ENCODE results near the gene UBE2QL1.

Gene UBE2QL1, protein sequence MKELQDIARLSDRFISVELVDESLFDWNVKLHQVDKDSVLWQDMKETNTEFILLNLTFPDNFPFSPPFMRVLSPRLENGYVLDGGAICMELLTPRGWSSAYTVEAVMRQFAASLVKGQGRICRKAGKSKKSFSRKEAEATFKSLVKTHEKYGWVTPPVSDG

GRCh38 chr5:6448622-6449464 lies at the start of gene UBE2QL1:
TSS of gene UBE2QL1 (plus strand) at chr5:6448859. CDS start at chr5:6448894, 35 bp downstream.
- peaks cover 38% of the 10 kb centered on the region for H3K27me3 ChIP-seq (ENCODE audit: control insufficient read depth, insufficient read depth, low read length)
- no peak within 1 kb of the TSS for H3K9ac ChIP-seq (ENCODE audit: low read length)

DNA sequence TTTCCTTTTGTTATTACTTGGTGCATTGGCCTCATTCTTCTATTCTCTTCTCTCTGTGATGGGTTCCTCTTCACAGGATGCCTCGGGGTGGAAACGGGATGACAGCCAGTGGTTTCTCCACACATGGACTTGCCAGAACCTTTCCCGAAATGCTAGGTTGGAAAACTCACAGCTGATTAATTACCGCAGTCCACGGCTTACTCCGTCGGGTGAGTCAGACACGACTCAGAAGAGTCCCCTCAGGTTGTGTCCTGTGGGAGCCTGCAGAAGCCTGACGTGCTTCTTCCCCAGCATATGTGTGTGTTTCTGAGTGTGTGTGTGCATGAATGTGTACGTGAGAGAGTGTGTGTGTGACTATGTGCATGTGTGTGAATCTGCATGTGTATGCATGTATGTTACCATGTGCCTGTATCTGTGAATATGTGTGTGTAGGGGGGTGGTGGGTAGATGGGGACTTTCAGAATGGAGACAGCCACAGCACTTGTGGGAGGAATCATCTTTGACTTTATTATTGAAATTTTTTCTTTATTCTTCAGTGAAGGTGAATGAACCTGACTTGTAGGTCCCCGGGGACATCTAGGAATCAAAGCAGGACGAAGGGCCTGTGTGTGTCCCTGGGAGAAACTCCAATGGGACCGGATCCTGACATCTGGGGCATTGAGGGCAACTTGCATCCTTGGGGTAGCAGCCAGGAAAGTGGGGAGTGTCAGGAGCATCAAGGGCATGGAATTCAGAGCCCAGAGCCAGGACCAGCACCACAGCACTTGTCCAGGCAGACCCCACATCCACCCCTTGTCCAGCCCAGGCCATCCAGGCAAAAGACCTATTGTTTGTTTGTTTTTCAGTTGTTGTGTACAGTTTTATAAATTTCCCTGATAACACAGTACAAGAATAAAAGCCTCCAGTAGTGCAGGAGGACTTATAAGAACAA lies 48.4 kb upstream of the UBE2QL1 start:
- no peak overlapping the region for H3K4me3 ChIP-seq (ENCODE audit: low read length)
- H3K9me3 ChIP-seq (ENCODE audit: control insufficient read depth, low read length) = no peaks in the 10 kb centered on the region
- H3K9ac ChIP-seq (ENCODE audit: low read length) = no peak overlapping the region
- H3K27me3 ChIP-seq (ENCODE audit: control insufficient read depth, insufficient read depth, low read length) = no peaks in the 10 kb centered on the region
- H3K4me1 ChIP-seq (ENCODE audit: control insufficient read depth, insufficient read depth, low read length) = no peaks in the 10 kb centered on the region
- H3K36me3 ChIP-seq (ENCODE audit: control insufficient read depth, insufficient read depth, low read length) = no peaks in the 10 kb centered on the region

More at GRCh38 chr5:6448622-6449464, at the start of gene UBE2QL1:
- Histone ChIP-seq H3K4me1 (ENCODE audit: control insufficient read depth, insufficient read depth, low read length) (no peaks in the 10 kb centered on the region), H3K9me3 (ENCODE audit: control insufficient read depth, low read length) (no peaks in the 10 kb centered on the region), H3K4me3 (ENCODE audit: low read length) (no peak within 1 kb of the TSS), H3K36me3 (ENCODE audit: control insufficient read depth, insufficient read depth, low read length) (no peaks in the 10 kb centered on the region)

DNA sequence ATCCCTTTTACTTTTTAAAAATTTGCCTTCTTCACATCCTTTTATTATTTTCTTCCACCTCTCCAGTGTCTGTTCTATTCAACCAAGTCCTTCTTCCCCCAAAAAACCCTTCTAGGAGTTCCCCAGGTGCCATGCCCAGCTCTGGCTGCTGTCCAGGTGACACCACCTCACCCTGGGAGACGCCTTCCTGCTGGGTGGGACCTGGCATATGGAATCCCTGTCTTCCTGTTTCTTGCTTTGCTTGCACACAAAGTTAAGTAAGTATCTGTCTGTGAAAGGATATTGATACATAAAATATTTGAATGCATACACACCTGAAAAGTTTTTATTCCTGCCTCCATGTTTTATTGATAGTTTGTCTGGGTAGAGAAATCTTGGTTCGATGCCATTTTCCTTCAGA lies 47.2 kb upstream of the UBE2QL1 start:
- Histone ChIP-seq H3K9me3 (ENCODE audit: control insufficient read depth, low read length) (no peaks in the 10 kb centered on the region), H3K4me1 (ENCODE audit: control insufficient read depth, insufficient read depth, low read length) (no peaks in the 10 kb centered on the region), H3K9ac (ENCODE audit: low read length) (no peak overlapping the region), H3K36me3 (ENCODE audit: control insufficient read depth, insufficient read depth, low read length) (no peaks in the 10 kb centered on the region), H3K4me3 (ENCODE audit: low read length) (no peak overlapping the region), H3K27me3 (ENCODE audit: control insufficient read depth, insufficient read depth, low read length) (no peaks in the 10 kb centered on the region)

- Histone ChIP-seq H3K4me1 (ENCODE audit: control insufficient read depth, insufficient read depth, low read length) (no peaks in the 10 kb centered on the region), H3K9ac (ENCODE audit: low read length) (no peak overlapping the region), H3K9me3 (ENCODE audit: control insufficient read depth, low read length) (no peaks in the 10 kb centered on the region), H3K4me3 (ENCODE audit: low read length) (no peak overlapping the region), H3K27me3 (ENCODE audit: control insufficient read depth, insufficient read depth, low read length) (no peaks in the 10 kb centered on the region), H3K36me3 (ENCODE audit: control insufficient read depth, insufficient read depth, low read length) (no peaks in the 10 kb centered on the region)
Observed at GRCh38 chr5:6402939-6403338, 45.7 kb upstream of the UBE2QL1 start.

- H3K9me3 ChIP-seq (ENCODE audit: control insufficient read depth, low read length) = no peaks in the 10 kb centered on the region
- H3K27me3 ChIP-seq (ENCODE audit: control insufficient read depth, insufficient read depth, low read length) = no peaks in the 10 kb centered on the region
- no peak overlapping the region for H3K4me3 ChIP-seq (ENCODE audit: low read length)
- H3K36me3 ChIP-seq (ENCODE audit: control insufficient read depth, insufficient read depth, low read length) = no peaks in the 10 kb centered on the region
- no peaks in the 10 kb centered on the region for H3K4me1 ChIP-seq (ENCODE audit: control insufficient read depth, insufficient read depth, low read length)
- H3K9ac ChIP-seq (ENCODE audit: low read length) = no peak overlapping the region
Observed at GRCh38 chr5:6403416-6403815, 45.2 kb upstream of the UBE2QL1 start.

GRCh38 chr5:6404129-6404528 lies 44.5 kb upstream of the UBE2QL1 start:
- Histone ChIP-seq H3K9me3 (ENCODE audit: control insufficient read depth, low read length) (no peaks in the 10 kb centered on the region), H3K4me3 (ENCODE audit: low read length) (no peak overlapping the region)

GRCh38 chr5:6405591-6405990 lies 43.1 kb upstream of the UBE2QL1 start:
- Histone ChIP-seq H3K4me3 (ENCODE audit: low read length) (no peak overlapping the region), H3K4me1 (ENCODE audit: control insufficient read depth, insufficient read depth, low read length) (no peaks in the 10 kb centered on the region), H3K9ac (ENCODE audit: low read length) (no peak overlapping the region), H3K27me3 (ENCODE audit: control insufficient read depth, insufficient read depth, low read length) (no peaks in the 10 kb centered on the region), H3K36me3 (ENCODE audit: control insufficient read depth, insufficient read depth, low read length) (no peaks in the 10 kb centered on the region), H3K9me3 (ENCODE audit: control insufficient read depth, low read length) (no peaks in the 10 kb centered on the region)

More at GRCh38 chr5:6404129-6404528, 44.5 kb upstream of the UBE2QL1 start:
- no peaks in the 10 kb centered on the region for H3K4me1 ChIP-seq (ENCODE audit: control insufficient read depth, insufficient read depth, low read length)
- no peak overlapping the region for H3K9ac ChIP-seq (ENCODE audit: low read length)
- H3K36me3 ChIP-seq (ENCODE audit: control insufficient read depth, insufficient read depth, low read length) = no peaks in the 10 kb centered on the region
- H3K27me3 ChIP-seq (ENCODE audit: control insufficient read depth, insufficient read depth, low read length) = no peaks in the 10 kb centered on the region

DNA sequence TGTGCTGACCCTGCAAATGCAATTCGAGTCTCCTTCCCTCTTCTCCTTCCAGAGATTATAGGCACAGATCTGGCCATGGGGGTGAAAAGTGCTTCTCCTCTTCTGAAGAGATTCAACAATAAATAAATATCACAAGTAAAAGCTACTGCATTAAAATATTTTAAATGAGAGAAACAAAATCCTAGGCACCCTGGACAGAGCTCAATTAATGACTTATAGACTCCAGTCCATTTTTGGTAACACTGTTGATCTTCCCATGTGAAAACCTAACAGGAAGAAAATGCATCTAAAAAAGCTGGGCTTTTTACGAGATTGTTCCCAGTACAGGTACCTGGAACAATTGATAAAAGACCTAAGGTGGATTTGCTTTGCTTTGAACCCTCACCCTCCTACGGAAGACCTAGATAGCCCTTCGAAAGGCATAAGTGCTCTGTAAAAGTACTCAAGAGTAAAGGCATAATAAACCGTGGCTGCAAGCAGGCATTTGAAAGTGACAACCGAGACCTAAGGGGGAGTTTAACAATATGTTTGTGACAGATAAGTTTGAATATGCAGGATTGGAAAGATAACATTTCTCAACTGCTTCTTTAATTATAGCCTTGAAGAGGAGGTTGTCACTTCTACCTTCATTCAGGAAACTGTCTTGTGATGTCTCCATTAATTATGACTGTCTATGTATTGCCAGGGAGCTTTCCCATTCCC lies 41.0 kb upstream of the UBE2QL1 start:
- Histone ChIP-seq H3K36me3 (ENCODE audit: control insufficient read depth, insufficient read depth, low read length) (no peaks in the 10 kb centered on the region), H3K9me3 (ENCODE audit: control insufficient read depth, low read length) (no peaks in the 10 kb centered on the region), H3K4me3 (ENCODE audit: low read length) (no peak overlapping the region), H3K4me1 (ENCODE audit: control insufficient read depth, insufficient read depth, low read length) (no peaks in the 10 kb centered on the region), H3K9ac (ENCODE audit: low read length) (no peak overlapping the region), H3K27me3 (ENCODE audit: control insufficient read depth, insufficient read depth, low read length) (no peaks in the 10 kb centered on the region)

GRCh38 chr5:6408260-6408596 lies 40.4 kb upstream of the UBE2QL1 start:
- Histone ChIP-seq H3K36me3 (ENCODE audit: control insufficient read depth, insufficient read depth, low read length) (no peaks in the 10 kb centered on the region), H3K4me1 (ENCODE audit: control insufficient read depth, insufficient read depth, low read length) (no peaks in the 10 kb centered on the region), H3K9me3 (ENCODE audit: control insufficient read depth, low read length) (no peaks in the 10 kb centered on the region), H3K4me3 (ENCODE audit: low read length) (no peak overlapping the region), H3K9ac (ENCODE audit: low read length) (no peak overlapping the region), H3K27me3 (ENCODE audit: control insufficient read depth, insufficient read depth, low read length) (no peaks in the 10 kb centered on the region)

DNA sequence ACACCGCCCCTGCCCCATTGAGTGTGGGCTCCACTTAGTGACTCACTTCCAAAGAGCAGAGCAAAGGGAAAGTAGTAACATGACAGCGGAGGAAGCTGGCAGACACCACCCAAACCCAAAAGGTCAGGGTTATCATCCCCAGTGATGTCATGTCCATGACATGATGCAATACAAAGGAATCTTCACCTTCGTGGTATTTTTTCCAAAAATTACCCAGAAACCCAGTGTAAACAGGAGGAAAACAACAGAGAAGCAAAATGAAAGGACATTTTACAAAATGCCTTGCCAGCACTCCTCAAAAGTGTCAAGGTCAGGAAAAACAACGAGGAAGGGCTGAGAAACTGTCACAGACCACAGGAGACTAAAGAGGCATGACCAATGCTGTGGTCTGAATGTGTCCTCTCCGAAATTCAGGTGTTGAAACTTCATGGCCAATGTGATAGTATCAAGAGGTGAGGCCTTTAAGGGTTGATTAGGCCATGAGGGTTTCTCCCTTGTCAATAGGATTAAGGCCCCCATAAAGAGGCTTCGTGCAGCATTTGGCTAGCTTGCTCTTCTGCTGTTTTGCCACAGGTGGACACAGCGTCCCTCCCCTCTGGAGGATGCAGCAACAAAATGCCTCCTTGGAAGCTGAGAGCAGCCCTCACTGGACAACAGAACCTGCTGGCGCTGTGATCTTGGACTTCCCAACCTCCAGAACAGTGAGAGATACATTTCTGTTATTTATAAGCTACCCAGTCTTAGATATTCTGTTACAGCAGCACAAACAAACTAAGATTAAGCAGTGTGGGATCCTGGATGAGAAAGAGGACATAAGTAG lies 39.8 kb upstream of the UBE2QL1 start:
- no peak overlapping the region for H3K9ac ChIP-seq (ENCODE audit: low read length)
- no peaks in the 10 kb centered on the region for H3K27me3 ChIP-seq (ENCODE audit: control insufficient read depth, insufficient read depth, low read length)
- no peak overlapping the region for H3K4me3 ChIP-seq (ENCODE audit: low read length)
- H3K4me1 ChIP-seq (ENCODE audit: control insufficient read depth, insufficient read depth, low read length) = no peaks in the 10 kb centered on the region
- no peaks in the 10 kb centered on the region for H3K9me3 ChIP-seq (ENCODE audit: control insufficient read depth, low read length)
- no peaks in the 10 kb centered on the region for H3K36me3 ChIP-seq (ENCODE audit: control insufficient read depth, insufficient read depth, low read length)

- Histone ChIP-seq H3K4me1 (ENCODE audit: control insufficient read depth, insufficient read depth, low read length) (no peaks in the 10 kb centered on the region), H3K9me3 (ENCODE audit: control insufficient read depth, low read length) (no peaks in the 10 kb centered on the region), H3K27me3 (ENCODE audit: control insufficient read depth, insufficient read depth, low read length) (no peaks in the 10 kb centered on the region), H3K36me3 (ENCODE audit: control insufficient read depth, insufficient read depth, low read length) (no peaks in the 10 kb centered on the region), H3K4me3 (ENCODE audit: low read length) (no peak overlapping the region), H3K9ac (ENCODE audit: low read length) (no peak overlapping the region)
Observed at GRCh38 chr5:6410421-6410820, 38.2 kb upstream of the UBE2QL1 start.
